Measurements from ENCODE around the gene CYP46A1.

- TF ChIP-seq, protein P1, sequence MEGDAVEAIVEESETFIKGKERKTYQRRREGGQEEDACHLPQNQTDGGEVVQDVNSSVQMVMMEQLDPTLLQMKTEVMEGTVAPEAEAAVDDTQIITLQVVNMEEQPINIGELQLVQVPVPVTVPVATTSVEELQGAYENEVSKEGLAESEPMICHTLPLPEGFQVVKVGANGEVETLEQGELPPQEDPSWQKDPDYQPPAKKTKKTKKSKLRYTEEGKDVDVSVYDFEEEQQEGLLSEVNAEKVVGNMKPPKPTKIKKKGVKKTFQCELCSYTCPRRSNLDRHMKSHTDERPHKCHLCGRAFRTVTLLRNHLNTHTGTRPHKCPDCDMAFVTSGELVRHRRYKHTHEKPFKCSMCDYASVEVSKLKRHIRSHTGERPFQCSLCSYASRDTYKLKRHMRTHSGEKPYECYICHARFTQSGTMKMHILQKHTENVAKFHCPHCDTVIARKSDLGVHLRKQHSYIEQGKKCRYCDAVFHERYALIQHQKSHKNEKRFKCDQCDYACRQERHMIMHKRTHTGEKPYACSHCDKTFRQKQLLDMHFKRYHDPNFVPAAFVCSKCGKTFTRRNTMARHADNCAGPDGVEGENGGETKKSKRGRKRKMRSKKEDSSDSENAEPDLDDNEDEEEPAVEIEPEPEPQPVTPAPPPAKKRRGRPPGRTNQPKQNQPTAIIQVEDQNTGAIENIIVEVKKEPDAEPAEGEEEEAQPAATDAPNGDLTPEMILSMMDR (IDR thresholded peaks at IDR 0.05), result no peak
- TF ChIP-seq POLR2A (IDR thresholded peaks at IDR 0.05), result no peak
Observed at GRCh38 chr14:99717682-99718013, 33.5 kb downstream of the CYP46A1 start.

Measured in Peyer's patch (tissue), 4 donors.